Kidney epithelial cell (primary cell): ENCODE results near the gene FARP1. TPM values are rescaled to one million over a fixed set of nuclear protein-coding genes. Genes with fewer than 3 reads are reported as not detected.

Experiments used
- DNase-seq: peaks from one replicate; pipeline ENCODE4 v3.0.0-alpha.2; 2010; ENCODE audit warnings: low read depth
- H3K27me3 ChIP-seq: 2 replicates; pipeline ENCODE4 v1.6.0; 2011; ENCODE audit warnings: low read length; ENCODE audit not compliant: control insufficient read depth, insufficient read depth
- H3K36me3 ChIP-seq: 2 replicates; pipeline ENCODE4 v1.5.1; 2011; ENCODE audit warnings: low read length; ENCODE audit not compliant: control insufficient read depth, insufficient read depth
- H3K4me3 ChIP-seq: 2 replicates; pipeline ENCODE4 v1.5.1; 2011; ENCODE audit warnings: low read depth, mild to moderate bottlenecking, control low read depth, low read length
- total RNA-seq: library from RNA; depleted of rRNA; stranded (reverse); fragments of >200 nt; gene quantifications from 2 replicates; pipeline ENCODE4 v1.2.3, GENCODE V29; 2015
- TF ChIP-seq, protein P1 (sequence below): IDR thresholded peaks from 2 replicates; pipeline ENCODE4 v1.5.1; 2011; ENCODE audit warnings: mild to moderate bottlenecking, moderate library complexity, low read length, control low read depth, inconsistent platforms; ENCODE audit not compliant: insufficient read depth, poor library complexity, severe bottlenecking

The FARP1 gene
- total RNA-seq, 1 donor from 2014 or later: 135 TPM

DNA sequence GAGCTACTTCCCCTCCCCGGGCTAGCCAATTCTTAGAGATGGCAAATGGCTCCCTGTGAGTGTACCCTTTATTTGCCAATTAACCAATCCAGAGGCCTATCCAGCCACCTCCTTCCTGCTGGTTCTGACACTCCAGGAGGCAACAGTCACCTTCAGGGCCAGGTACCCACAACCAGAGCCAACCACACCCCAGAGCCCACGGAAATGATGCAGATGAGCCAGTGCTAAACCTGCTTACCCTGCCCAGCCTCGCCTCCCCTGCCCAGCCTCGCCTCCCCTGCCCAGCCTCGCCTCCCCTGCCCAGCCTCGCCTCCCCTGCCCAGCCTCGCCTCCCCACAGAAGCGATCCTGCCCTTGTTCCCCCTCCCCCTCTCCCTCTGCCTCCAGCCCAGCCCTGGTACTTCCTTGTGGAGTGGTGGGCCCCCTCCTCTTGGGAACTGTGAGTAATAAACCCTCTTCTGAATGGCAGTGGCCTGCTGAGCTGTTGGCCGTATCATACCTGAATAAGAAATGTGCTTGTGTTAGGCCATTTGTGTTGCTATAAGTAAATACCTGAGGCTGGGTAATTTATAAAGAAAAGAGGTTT, 207.9 kb downstream of the FARP1 start:
- DNase-seq: no peak

DNA sequence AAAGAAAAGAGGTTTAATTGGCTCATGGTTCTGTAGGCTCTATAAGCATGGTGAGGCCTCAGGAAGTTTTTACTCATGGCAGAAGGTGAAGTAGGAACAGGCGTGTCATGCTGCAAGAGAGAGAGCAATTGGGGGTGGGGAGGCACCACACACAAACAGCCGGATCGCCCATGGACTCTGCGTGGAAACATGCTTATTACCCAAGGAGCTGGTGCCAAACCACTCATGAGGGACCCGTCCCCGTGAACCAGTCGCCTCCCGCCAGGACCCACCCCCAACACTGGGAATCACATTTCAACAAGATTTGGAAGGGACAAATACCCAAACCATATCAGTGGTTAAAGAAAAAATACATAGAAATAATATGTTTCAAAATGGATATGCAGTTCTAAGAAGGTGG, 208.7 kb downstream of the FARP1 start:
- Histone ChIP-seq H3K4me3 (no peak overlapping the region), H3K36me3 (no peaks in the 10 kb centered on the region), H3K27me3 (no peaks in the 10 kb centered on the region)
- TF ChIP-seq, protein P1, sequence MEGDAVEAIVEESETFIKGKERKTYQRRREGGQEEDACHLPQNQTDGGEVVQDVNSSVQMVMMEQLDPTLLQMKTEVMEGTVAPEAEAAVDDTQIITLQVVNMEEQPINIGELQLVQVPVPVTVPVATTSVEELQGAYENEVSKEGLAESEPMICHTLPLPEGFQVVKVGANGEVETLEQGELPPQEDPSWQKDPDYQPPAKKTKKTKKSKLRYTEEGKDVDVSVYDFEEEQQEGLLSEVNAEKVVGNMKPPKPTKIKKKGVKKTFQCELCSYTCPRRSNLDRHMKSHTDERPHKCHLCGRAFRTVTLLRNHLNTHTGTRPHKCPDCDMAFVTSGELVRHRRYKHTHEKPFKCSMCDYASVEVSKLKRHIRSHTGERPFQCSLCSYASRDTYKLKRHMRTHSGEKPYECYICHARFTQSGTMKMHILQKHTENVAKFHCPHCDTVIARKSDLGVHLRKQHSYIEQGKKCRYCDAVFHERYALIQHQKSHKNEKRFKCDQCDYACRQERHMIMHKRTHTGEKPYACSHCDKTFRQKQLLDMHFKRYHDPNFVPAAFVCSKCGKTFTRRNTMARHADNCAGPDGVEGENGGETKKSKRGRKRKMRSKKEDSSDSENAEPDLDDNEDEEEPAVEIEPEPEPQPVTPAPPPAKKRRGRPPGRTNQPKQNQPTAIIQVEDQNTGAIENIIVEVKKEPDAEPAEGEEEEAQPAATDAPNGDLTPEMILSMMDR: no peak
- DNase-seq: no peak

More for the DNA sequence above, 207.9 kb downstream of the FARP1 start:
- Histone ChIP-seq H3K4me3 (no peak overlapping the region), H3K27me3 (no peaks in the 10 kb centered on the region), H3K36me3 (no peaks in the 10 kb centered on the region)
- TF ChIP-seq, protein P1: no peak

DNA sequence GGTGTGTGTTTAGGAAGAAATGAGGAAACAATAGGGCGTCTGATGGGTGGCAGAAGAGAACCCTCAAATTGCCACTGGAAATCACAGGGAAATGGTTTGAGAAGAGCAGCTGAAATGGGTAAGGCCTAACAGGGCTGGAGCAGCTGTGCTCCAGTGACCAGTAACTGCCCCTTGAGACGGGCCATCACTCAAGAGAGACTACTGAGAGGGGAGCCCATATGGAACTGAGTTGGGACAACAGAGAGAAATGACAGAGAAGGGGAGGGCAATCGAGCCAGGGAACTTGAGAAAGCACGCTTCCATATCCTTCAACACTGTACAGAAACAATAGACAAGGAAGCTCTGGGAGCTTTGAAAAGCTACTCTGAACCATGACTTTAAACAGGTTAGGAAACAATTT, 209.3 kb downstream of the FARP1 start:
- H3K36me3 ChIP-seq: no peaks in the 10 kb centered on the region
- DNase-seq: no peak
- no peaks in the 10 kb centered on the region for H3K27me3 ChIP-seq
- H3K4me3 ChIP-seq: no peak overlapping the region
- TF ChIP-seq, protein P1: no peak

DNA sequence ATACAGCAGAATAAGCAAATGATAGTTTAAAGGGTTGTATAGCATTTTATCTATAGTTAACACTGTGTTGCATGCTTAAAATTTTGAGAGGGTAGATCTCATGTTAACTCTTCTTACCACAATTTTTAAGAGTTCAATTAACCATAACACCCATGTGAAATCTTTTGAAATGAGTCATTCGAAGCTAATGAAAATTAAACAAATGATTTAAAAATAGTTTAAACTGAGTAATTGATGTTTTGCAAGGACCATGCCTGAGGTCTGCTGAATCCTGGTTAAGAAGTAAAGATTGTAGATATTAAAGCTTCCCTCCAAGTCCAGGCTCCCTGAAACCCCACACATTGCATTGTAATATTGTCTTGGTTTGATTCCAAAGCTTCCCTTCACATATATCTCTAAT, 210.9 kb downstream of the FARP1 start:
- TF ChIP-seq, protein P1: no peak
- Histone ChIP-seq H3K36me3 (no peaks in the 10 kb centered on the region), H3K27me3 (no peaks in the 10 kb centered on the region), H3K4me3 (no peak overlapping the region)
- no peak for DNase-seq

DNA sequence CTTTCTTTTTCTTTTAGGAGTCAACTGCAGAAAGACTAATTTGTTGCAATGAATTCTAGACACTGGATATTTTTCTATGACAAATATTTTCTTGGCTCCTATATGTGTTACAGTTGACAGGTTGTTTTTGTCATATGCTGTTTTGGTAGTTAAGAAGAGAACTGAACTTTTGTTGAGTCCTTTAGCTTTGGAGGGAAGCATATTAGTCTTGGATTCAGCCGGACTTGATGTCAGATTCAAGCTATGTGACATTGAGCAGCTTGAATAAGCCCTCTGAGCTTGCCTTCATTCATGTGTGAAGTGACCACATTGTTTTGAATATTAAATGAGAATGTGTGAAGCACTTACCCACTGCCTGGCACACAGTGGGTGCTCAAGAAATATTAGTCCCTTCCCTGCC, 216.0 kb downstream of the FARP1 start:
- no peak for DNase-seq
- Histone ChIP-seq H3K4me3 (no peak overlapping the region), H3K36me3 (no peaks in the 10 kb centered on the region), H3K27me3 (no peaks in the 10 kb centered on the region)
- TF ChIP-seq, protein P1: no peak

DNA sequence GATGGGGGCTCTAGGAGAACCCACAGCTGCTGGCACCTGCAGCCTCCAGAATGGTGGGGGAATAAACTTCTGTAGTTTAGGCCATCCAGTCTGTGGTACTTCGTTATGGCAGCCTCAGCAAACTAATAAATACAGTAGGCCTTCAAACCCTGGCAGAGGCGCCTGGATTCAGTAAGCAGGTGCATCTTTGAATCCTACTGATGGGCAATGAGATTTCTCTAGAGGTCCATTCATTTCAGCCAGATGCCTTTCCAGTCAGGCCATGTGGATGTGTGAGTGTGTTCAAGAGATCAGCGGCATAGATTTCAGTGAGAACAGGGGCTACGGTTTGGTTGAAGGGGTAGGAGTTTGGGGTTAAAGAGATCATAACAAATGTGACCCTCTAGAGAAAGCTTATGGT, 217.7 kb downstream of the FARP1 start:
- Histone ChIP-seq H3K36me3 (no peaks in the 10 kb centered on the region), H3K4me3 (no peak overlapping the region), H3K27me3 (no peaks in the 10 kb centered on the region)
- no peak for DNase-seq
- TF ChIP-seq, protein P1: no peak
